OCI-LY7 (cell line): ENCODE measurements around the gene CRYZL1. TPM values are rescaled to one million over a fixed set of nuclear protein-coding genes. Genes with fewer than 3 reads are reported as not detected.

ENCODE experiments used
- Bru-seq: library from RNA; stranded (reverse); fragments of 400-500 nt; gene quantifications from one replicate; lab custom pipeline; 2021; lab: Mats Ljungman, UMichigan
- BruChase-seq, 2 experiments: library from RNA; stranded (reverse); fragments of 400-500 nt; gene quantifications; one replicate each; lab custom pipeline; 2021; lab: Mats Ljungman, UMichigan
- BruUV-seq: library from RNA; stranded (reverse); fragments of 400-500 nt; replicated peaks from 2 replicates; lab custom pipeline; 2021; lab: Mats Ljungman, UMichigan
- CTCF ChIA-PET: fragments of 300-600 bp; sonication (Branson Sonifier 250); formaldehyde crosslinking; loops from one replicate; lab custom pipeline; 2022; ENCODE audit warnings: antibody characterized with exemption; ENCODE audit not compliant: unreplicated experiment; lab: Charles Lee
- POLR2A ChIA-PET: fragments of 300-600 bp; sonication (Branson Sonifier 250); formaldehyde crosslinking; loops from one replicate; lab custom pipeline; 2022; ENCODE audit warnings: antibody characterized with exemption; lab: Charles Lee
- DNase-seq: peaks from one replicate; pipeline ENCODE4 v3.0.0-alpha.2; 2015; ENCODE audit warnings: low spot score
- H2AFZ ChIP-seq: fragments of 200-600 bp; sonication (generic), shearing (Covaris generic); 2 replicates; pipeline ENCODE4 v1.6.1; 2014; ENCODE audit warnings: mild to moderate bottlenecking, antibody characterized with exemption, low read length, moderate library complexity
- H3K27ac ChIP-seq: fragments of 200-600 bp; sonication (generic); 2 replicates; pipeline ENCODE4 v1.5.1; 2014; ENCODE audit warnings: mixed run types, low read depth, mild to moderate bottlenecking, moderate library complexity, low read length, inconsistent platforms; ENCODE audit not compliant: poor library complexity, severe bottlenecking
- H3K36me3 ChIP-seq: fragments of 200-600 bp; sonication (generic); 2 replicates; pipeline ENCODE4 v1.6.1; 2014; ENCODE audit warnings: mild to moderate bottlenecking, antibody characterized with exemption, low read length, moderate library complexity, mixed read lengths; ENCODE audit not compliant: insufficient read depth
- H3K4me1 ChIP-seq: fragments of 200-600 bp; sonication (generic); 2 replicates; pipeline ENCODE4 v1.5.1; 2014; ENCODE audit warnings: mild to moderate bottlenecking, low read length; ENCODE audit not compliant: insufficient read depth, poor library complexity, severe bottlenecking
- H3K4me2 ChIP-seq: fragments of 200-600 bp; sonication (generic); 2 replicates; pipeline ENCODE4 v1.6.1; 2014; ENCODE audit warnings: mild to moderate bottlenecking, low read length
- H3K4me3 ChIP-seq: fragments of 200-600 bp; sonication (generic); 2 replicates; pipeline ENCODE4 v1.5.1; 2014; ENCODE audit warnings: mild to moderate bottlenecking, low read depth, low read length; ENCODE audit not compliant: poor library complexity, severe bottlenecking
- H3K79me2 ChIP-seq: fragments of 200-600 bp; sonication (generic); 2 replicates; pipeline ENCODE4 v1.6.1; 2016; ENCODE audit warnings: low read depth, mild to moderate bottlenecking, low read length, moderate library complexity, mixed read lengths; ENCODE audit not compliant: insufficient read depth
- H3K9me2 ChIP-seq: fragments of 200-600 bp; sonication (generic); 2 replicates; pipeline ENCODE4 v1.6.1; 2016; ENCODE audit warnings: mild to moderate bottlenecking, low read length, mixed read lengths; ENCODE audit not compliant: insufficient read depth
- H3K9me3 ChIP-seq: fragments of 200-600 bp; sonication (generic); 2 replicates; pipeline ENCODE4 v1.6.1; 2014; ENCODE audit warnings: mild to moderate bottlenecking, mixed run types, low read length, mixed read lengths
- H4K20me1 ChIP-seq: fragments of 200-600 bp; sonication (generic); 2 replicates; pipeline ENCODE4 v1.6.1; 2014; ENCODE audit warnings: mild to moderate bottlenecking, antibody characterized with exemption, low read length, moderate library complexity, mixed read lengths; ENCODE audit not compliant: insufficient read depth
- CTCF ChIP-seq: fragments of 200-600 bp; sonication (generic); conservative IDR thresholded peaks from 2 replicates; pipeline ENCODE4 v1.5.1; 2014; ENCODE audit warnings: mild to moderate bottlenecking, antibody characterized with exemption, low read length, moderate library complexity, mixed read lengths
- EZH2phosphoT487 ChIP-seq: fragments of 200-600 bp; sonication (generic); IDR thresholded peaks from 2 replicates; pipeline ENCODE4 v1.6.1; 2018; ENCODE audit warnings: low read depth, borderline replicate concordance, mild to moderate bottlenecking, mixed run types, antibody characterized with exemption, low read length, moderate library complexity, mixed read lengths
- intact Hi-C: fragments of 100-400 bp; cut with micrococcal nuclease; formaldehyde crosslinking; loops from one replicate; pipeline ENCODE4 v1.10.0; 2022; ENCODE audit not compliant: unreplicated experiment
- long read RNA-seq: library from polyadenylated mRNA; stranded (forward); transcript quantifications from one replicate; pipeline ENCODE4 v2.0.0, GENCODE V29; 2022
- total RNA-seq, 2 experiments: library from RNA; depleted of rRNA in 1 of 2; stranded (reverse); fragments of >200 nt in 1 of 2; shearing (Covaris generic) in 1 of 2; gene quantifications; 2 replicates each; pipeline ENCODE4 v1.2.3, GENCODE V29; 2014 to 2022

CRYZL1 gene
- total RNA-seq (2014; rRNA removed; shearing (Covaris generic)) (19.8 and 26.4 TPM in 2 replicates), total RNA-seq (2022) (37.9 and 40.0 TPM in 2 replicates), Bru-seq, nascent RNA (percentile 76 among the genes with signal in this experiment), BruChase-seq, experiment 1, labeled RNA remaining after a 6-hour chase (percentile 89 among the genes with signal in this experiment), BruChase-seq, experiment 2, labeled RNA remaining after a 2-hour chase (percentile 82 among the genes with signal in this experiment)
- long read RNA-seq, transcript CRYZL1-209 (12 exons, 2,558 nt), result minor isoform, 6 of 108 reads
- long read RNA-seq, transcript CRYZL1-219 (2 exons, 1,018 nt), result minor isoform, 7 of 108 reads
- long read RNA-seq, transcript CRYZL1-204 (13 exons, 1,617 nt), result major isoform, 32 of 108 reads
- long read RNA-seq, partial matches to known transcripts, result 28 of 108 reads
- long read RNA-seq, other reads (novel, unspliced or antisense), result 29 of 108 reads

- Histone ChIP-seq H3K9me3 (no peaks in the 10 kb centered on the region), H3K4me1 (peaks cover 15% of the 10 kb centered on the region), H3K27ac (peak within 1 kb of the TSS; percentile 55), H4K20me1 (no peaks in the 10 kb centered on the region), H2AFZ (peak within 1 kb of the TSS; percentile 78), H3K79me2 (peaks cover 11% of the 10 kb centered on the region; the same call in 1 of the 2 replicates), H3K9me2 (no peaks in the 10 kb centered on the region), H3K4me3 (peak within 1 kb of the TSS; percentile 83), H3K36me3 (no peaks in the 10 kb centered on the region), H3K4me2 (peak within 1 kb of the TSS; percentile 100)
- POLR2A ChIA-PET, result interaction anchor here (0.9 to 1.9 kb wide), 2 partner anchors 17 to 53 kb away, joined by 3 to 6 read pairs; partner anchors contain the start of gene DONSON
- BruUV-seq, result no TSS peak
- intact Hi-C loops, result loop anchor here (2.0 to 5.0 kb wide), 3 partner anchors 99 to 431 kb away; partner anchors contain the start of genes GART, MRPS6, SLC5A3 and SON
- TF ChIP-seq CTCF (no peak), EZH2phosphoT487 (no peak)
- peak; percentile 100 for DNase-seq
- CTCF ChIA-PET, result no interaction called here
Measured at GRCh38 chr21:33641352-33642026, at the start of gene CRYZL1. TSS of gene CRYZL1 (minus strand) at chr21:33641741. CDS start at chr21:33631551, 10,190 bp downstream.

- Histone ChIP-seq H3K36me3 (no peaks in the 10 kb centered on the region), H2AFZ (no peak overlapping the region), H3K9me2 (no peaks in the 10 kb centered on the region), H3K4me1 (no peaks in the 10 kb centered on the region), H3K27ac (no peak overlapping the region), H3K4me2 (no peak overlapping the region), H3K4me3 (no peak overlapping the region), H4K20me1 (no peaks in the 10 kb centered on the region), H3K9me3 (no peaks in the 10 kb centered on the region), H3K79me2 (no peaks in the 10 kb centered on the region)
- no peak for DNase-seq
- no TSS peak for BruUV-seq
- intact Hi-C loops, result no loop called here
- CTCF ChIA-PET, result interaction anchor here (0.6 kb wide), 1 partner anchor 12 kb away, joined by 3 read pairs; no protein-coding TSS in a partner anchor
- POLR2A ChIA-PET, result interaction anchor here (0.6 to 0.7 kb wide), 2 partner anchors 274 to 928 kb away, joined by 3 read pairs; no protein-coding TSS in a partner anchor
- TF ChIP-seq EZH2phosphoT487 (no peak), CTCF (no peak)
Measured at GRCh38 chr21:33690874-33691273, 49.3 kb upstream of the CRYZL1 start.
